MM.1S (cell line): ENCODE measurements around the gene RUBCN.

ENCODE experiments used
- CTCF ChIP-seq: fragments of 300-600 bp; sonication (generic); IDR thresholded peaks from 2 replicates; pipeline ENCODE4 v1.5.1; 2016; ENCODE audit warnings: antibody characterized with exemption, low read length, mixed read lengths
- EZH2phosphoT487 ChIP-seq: fragments of 300-600 bp; sonication (generic); IDR thresholded peaks from 2 replicates; pipeline ENCODE4 v1.6.1; 2018; ENCODE audit warnings: antibody characterized with exemption, low read length

- TF ChIP-seq CTCF (no peak), EZH2phosphoT487 (no peak)
These were observed 16.0 kb downstream of the RUBCN start for GRCh38 chr3:197720694-197721093.
